NCI-H1048 (cell line): ENCODE measurements around the gene HPSE2.

Experiments used
- DNase-seq: peaks from one replicate; lab custom pipeline; 2025; lab: John Stamatoyannopoulos, UW

Gene HPSE2

DNA sequence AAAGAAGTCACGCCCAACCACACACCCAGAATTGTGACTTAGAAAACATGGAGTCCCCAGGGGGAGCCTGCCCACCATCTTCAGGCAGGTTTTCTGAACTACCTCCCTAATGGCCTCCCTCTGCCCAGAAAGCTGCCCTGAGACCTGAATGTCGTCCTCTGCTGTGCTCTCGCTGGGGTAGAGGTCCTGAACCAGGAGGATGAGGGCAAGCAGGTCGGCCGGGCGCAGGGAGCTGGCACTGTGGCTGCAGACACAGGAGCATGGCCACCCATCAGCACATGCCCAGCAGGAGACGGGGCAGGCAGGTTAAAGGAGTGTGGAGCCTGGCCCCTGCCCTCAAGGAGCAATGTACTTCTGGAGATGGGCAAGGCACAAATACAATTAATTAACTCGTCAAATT lies 805.2 kb downstream of the HPSE2 start:
- DNase-seq, result no peak

DNA sequence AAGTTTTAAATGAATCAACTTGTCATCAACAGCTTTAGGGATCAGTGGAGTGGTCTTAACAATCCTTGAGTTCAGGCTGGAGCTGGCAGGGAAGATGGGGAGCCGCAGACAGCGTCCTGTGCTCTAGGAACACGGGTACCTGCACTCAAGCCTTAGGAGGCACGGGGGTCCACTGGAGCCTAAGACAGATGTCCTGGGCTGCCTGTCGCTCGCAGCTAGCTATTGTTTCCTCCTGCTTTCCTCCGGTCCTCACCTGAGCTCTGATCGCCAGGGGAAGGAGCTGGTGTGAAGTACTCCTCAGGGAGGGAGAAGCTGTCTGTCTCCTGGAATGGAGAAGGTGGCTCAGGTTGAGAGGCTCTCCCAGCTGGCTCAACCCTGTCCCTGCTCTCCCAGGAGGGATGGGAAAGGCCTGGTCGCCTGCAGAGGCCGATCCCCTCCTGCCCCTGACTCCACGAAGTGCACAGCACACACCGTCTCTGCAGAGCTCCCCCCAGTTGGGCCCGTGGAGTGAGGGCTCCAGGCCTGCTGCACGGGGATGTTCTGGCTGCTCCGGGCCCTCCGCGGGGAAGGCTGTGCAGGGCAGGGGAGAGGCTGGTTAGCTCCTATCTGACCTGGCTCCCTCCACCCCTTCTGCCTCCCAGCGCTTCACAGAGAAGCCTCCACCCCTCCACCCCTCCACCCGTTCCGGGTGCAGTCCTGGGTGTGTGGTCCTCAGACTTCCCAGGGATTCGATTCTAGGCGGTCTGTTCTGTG lies 806.2 kb downstream of the HPSE2 start:
- DNase-seq, result no peak

DNA sequence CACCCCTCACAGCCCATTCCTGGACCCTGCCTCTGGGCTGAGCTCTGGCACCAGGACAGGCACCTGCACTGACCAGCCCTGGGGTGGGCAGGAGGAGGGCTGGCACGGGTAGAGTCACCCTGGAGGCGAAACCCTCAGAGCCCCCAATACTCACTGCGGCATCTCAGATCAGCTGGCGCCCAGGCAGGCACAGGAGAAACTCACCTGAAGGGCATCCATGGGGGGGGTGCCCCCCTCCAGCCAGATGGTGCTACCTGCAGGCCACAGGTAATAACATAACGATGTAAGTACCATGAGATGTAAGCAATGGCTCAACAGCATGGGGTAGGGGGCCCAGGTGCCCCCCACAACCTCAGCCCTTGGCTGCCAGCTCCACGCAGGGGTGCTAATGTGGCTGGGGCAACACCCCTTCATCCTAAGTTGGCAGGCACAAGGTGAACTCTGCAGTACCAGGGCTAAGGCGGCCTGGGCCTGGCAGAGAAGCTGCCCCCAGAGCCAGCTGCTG lies 808.6 kb downstream of the HPSE2 start:
- DNase-seq, result no peak

DNA sequence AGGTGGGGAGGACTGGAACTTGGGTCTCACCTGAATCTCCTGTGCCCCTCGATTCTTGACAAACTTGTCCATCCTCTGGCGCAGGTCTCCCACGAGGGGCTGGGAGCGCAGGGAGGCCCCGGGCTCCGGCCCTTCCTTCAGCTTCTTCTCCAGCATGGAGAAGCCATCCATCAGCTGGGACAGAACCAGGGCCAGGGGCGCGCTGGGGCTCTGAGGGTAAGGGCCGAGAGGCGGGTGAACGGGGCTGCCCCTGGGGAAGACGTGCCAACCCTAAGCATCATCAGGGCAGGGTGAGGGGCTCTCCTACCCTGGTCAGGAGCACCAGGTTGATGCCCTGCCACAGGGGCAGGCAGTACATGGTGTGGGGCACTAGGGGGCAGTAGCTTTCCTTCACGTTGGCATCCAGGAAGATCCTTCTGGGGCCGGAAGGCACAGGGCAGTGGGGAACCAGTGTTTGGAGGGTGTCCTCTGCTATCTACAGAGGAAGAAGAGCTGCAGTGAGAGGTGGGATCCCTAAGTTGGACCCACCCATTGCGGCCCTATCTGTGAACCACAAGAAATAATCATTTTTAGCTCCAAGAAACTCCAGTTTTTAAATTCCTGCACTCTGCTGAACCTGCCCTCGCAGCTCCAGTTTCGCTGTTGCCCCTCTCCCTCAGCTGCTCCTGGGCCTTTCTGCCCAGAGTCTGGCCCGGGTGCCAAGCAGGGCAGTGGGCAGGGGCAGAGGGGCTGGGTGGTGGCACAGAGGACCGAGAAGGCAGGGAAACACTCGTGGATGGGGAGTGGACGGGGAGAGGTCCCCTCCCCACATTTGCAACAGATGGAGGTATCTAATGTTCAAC lies 809.9 kb downstream of the HPSE2 start:
- no peak for DNase-seq

DNA sequence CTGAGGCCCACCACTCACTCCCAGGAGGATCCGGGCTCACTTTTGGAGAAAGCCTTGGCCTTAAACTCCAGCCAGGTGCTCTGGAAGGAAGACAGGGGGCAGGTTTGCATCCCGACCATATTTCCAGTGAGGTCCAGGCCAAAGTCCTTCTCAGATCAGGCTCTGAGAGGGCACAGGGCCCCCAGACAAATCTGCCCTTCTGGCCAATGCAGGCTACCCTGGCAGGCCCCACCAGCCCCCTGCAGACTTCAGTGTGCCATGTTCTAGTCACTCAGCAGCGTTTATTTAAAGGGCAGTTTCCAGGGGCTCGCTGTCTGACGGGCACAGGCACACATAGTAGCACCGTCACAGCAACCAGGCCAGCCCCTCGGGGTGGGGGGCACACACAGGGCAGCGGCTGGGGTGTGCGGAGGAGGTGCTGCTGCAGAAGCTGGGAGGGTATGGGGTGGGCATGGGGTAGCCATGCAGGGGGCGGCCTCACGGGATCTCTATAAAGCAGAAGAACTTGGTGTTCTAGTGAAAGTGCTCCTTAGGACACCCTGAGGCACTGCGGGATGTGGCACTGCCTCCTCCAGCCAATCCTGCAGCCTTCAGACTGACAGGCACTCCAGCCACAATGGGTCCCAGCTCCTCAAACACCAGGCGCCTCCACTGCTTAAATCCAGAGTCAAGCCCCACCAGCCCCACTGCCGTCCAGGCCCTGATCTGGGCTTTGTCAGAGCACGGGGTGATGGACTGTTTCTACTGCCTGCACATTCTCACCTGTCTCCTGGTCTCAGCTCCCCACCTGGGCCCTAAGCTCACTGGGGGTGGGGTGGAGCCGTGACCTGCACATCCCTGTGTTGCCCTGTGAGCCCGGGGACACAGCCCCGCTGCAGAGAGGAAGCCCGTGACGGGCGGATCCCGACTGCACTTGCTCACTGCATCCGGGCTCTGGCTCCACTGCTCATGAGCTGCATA lies 811.1 kb downstream of the HPSE2 start:
- DNase-seq, result no peak

DNA sequence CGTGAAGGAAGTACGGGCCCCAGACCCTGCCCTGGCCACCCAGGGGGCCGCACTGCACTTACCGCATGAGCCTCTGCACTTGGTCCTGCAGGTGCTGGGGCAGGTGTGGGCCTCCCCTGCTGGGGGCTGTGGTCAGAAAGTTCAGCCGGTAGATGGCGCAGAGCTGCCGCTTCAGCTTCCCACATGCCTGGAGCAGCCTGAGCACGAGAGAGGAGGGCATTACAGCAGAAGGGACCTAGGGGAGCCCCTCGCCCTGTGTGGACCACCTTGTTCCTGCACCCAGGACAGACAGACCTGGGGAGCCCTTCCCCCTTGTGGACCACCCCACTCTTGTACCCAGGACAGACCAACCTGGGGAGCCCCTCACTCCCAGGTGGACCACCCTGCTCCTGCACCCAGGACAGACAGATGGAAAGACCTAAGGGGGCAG lies 811.9 kb downstream of the HPSE2 start:
- no peak for DNase-seq

DNA sequence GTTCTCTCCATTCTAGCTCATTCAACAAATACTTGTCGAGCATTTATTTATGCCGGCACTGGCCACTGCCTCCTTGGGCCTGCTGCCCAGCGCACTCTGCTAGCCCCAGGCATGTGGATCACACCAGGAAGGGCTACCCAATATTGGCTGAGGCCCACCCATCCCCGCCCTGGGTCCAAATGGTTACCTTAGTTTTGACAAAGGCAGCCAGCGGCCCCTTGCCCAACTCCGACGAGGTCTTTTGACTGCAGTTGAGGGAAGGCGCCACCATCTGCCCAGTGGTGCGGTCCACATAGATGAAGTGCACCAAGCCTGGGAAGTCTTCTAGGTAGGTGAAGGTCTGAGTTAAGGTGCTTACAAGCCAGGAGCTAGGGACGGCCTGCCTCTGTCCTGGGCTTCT lies 813.5 kb downstream of the HPSE2 start:
- DNase-seq, result no peak

DNA sequence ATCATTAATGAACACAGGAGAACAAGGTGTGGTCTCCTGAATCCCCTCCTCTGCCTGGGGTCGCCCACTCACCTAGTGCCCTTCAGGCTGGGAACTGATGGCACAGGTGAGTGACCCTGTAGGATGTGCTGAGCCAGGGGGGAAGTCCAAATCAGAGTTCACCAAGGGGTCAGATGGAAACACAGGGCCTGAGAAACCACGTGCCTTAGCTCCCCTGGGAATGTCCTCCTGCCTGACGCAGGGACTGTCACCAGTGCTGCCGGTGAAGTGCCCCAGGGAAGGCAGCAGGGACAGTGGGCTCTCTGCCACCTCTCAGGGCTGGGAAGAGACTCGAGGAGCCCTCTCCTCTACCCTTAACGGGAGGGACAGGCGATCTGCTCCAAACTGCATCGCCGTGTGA lies 814.9 kb downstream of the HPSE2 start:
- DNase-seq, result no peak

DNA sequence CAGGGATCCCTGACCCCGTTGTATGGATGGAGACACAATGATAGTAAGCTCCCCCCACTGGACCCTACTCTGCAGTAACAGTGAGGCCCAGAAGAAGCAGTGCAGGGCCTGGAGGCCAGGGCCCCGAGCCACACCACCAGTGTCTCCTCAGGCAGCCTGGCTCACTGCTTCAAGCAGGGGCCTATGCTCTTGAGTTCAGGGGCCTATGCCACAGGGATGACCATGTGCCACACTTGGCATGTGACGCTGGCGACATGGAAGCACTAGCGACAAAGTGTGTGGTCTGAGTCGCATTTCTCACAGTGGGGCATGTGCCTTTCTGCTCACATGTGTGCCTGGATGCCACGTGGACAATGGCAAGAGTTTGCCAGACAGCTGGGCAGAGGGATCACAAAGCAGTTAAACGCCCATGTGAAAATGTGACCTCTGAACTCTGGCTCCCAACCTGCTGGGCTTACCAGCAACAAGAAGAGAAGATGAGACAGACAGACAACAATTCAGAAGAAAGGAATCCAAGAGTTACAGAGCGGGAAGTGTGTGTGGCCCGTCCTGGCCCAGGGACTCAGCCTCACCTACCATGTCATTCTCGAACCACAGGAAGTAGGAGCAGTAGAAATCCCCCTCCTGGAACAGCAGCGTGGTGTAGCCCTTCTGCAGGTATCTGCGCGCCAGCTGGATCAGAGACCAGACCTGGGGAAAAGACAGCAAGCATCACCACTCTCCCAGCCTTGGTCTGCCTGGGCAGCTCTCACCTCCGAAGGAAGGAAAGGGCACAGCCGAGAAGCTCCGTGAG lies 816.0 kb downstream of the HPSE2 start:
- DNase-seq, result no peak

DNA sequence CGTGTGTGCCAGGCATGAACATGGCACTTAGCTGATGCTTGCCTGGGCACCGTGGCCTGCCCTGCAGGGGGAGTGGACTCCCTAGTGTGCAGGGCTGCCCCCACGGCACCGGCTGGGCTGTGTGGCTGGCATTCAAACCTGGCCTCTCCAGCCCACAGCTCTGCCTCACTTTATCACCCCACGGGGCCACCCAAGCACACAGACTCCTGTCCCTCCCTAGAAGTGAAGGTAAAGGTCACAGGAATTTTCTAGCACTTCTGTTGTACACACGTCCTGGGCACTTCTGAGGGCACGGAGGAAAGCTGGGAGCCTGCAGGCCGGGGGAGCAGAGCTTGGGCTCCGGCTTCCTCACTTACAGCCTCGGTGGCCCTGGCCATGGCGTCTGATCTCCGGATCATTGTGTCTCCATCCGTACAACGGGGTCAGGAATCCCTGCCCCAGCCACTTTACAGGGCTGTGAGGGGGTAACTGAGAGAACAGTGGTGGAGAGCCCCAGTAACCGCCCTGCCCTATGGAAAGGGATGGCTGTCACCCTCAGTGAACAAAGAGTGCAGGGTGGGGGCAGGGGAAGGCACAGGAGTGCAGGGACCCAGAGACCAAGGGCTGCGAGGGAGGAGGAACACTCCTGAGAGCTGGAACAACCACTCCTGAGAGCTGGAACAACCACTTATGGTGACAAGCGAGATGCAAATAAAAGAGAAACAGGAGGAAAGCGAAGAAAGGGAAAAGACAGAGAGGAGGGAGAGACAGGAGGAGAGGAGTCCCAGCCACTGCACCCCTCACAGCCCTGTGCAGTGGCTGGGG lies 816.8 kb downstream of the HPSE2 start:
- no peak for DNase-seq

DNA sequence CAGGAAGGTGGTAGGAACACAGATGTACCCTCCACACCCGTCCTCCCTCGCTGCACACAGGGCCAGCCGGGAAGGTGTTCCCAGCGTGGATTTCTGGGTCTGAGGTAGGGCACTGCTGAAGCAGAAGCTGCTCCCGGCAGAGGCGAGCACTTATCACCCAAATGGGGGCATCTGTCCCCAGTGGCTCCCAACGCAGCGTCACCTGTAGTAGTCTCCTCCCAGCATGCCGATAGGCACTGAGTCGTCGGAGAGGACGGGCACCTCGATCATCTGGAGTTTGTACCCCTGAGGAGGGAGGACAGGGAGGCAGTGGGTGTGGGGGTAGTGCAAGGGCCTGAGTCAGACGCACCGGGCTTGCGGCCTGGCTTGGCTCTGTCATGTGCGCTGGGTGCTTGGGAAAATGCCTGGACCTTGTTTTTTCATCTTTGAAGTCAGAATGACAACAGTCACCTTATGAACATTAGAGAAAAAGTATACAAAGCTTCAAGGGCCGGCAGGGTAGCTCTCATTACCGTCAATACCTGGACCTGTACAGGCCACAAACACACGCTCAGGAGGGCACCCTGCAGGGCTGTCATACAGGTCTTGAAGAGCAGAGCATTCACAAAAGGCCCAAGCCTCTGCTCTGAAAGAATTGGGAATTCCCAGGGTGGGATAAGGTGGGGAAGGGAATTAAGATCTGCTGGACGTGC lies 817.5 kb downstream of the HPSE2 start:
- DNase-seq, result no peak

DNA sequence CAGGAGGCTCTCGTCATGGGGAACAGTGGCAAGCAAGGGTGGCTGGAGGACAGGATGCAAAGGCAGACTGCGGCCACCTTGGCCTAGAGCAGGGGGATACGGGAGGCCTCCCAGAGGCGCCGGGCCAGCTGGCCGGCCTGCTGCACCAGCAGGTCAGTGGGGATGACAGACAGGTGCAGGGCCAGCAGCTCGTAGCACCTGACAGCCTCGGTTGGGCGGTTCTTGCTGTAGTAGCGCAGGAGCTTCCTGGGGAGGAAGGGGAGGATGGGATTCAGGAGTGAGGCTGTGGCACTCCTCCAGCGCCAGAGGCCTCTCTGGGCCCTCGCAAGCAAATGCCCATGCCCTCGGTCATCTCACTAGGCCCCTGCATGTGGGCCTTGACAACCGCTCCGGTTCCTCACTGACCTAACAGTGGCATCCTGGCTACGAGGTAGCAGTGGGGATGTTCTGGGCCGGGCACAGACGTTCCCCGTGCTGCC lies 818.1 kb downstream of the HPSE2 start:
- no peak for DNase-seq

DNA sequence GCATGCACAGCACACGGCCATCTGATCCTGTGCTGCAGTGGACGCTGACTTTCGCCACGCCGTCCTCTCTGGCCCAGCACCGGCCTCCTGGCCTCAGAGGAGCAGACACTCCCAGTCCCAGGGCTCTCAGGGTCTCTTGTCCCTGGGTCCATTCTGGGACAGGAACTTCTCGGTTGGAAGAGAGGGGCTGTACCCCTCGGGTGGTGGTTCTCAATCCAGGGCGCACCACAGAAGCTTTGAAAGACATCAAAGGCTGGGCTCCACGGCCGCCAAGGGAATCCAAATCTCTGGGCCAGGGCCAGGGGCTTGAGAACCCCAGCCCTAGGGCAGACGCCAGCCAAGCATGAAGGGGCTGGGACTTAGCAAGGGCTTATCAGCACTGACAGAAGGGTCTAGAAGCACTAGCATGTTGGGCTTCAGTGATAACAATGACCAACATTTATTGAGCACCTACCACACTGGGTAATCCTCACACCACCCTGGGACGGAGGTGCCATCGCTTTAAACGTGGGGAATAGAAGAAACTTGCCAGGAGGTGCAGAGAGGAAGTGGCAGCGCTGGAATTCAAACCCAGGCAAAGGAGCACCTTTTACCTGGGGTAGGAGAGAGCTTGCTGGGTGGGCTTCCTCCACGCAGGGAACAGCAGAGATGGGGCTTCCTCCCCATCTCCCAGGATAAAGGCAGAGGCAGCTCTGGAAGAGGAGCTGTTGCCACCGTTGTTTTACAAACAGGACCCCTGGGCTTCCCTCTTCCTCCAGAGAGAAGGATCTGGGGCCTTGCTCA lies 818.9 kb downstream of the HPSE2 start:
- DNase-seq, result no peak

DNA sequence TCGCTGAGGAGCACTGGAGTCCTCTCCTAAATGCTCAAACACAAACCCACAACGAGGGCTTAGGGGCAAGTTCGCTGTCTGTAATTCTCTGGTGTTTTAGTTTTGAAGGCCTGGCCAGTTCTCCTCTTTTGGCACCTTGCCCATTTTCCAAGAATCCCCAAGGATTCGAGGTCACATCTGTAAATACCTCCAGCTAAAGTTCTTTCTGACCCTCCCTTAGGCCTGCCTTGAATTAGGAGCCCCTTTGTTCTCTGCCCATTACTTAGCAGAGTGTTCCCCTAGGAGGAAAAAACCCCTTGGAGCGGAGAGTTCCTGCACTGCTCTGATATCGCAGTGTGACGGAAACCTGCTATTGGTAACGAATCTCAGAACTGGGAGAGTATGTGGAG lies 819.9 kb downstream of the HPSE2 start:
- DNase-seq, result no peak

DNA sequence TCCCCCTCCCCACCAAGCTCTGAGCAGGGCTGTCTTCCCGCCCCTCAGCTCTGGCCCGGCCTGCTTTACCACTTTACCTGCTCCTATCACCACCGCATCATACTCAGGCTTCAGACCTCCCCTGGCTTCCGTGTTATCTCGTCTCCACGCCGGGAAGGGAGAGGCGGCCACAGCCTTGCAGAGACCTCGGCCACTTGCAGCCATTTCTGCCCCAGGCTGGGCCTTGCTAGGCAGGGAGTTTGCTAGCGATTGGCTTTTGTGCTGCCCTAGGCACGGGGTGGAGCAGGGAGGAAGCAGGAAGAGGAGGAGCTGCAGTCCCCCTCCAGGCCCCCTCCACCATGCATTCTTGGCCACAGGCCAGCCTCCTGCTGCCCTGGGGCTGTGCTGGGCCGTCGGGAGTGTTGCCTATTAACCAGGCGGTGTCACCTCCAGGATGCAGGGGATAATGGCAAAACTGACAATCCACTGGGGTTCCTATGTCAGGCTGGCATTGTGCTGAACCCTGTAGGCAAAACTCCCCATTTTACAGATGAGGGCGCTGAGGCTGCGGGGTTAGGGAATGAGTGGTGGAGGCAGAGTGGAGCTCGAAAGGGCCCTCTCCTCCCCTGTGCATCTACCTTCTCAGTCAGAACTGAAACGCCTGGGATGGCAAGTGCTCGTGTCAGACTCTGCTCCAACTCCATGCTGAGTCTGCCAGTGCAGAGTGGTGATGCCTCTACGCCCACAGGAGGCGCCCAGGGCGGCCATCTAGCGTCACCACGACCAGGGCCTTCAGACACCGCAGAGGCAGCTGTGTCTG lies 820.5 kb downstream of the HPSE2 start, which contains the start of gene PYROXD2:
Gene PYROXD2, minus strand, starts transcription at position 251 of the 799 bp plus-strand sequence. Its CDS starts 47 bp downstream, at position 204.
- no peak for DNase-seq

DNA sequence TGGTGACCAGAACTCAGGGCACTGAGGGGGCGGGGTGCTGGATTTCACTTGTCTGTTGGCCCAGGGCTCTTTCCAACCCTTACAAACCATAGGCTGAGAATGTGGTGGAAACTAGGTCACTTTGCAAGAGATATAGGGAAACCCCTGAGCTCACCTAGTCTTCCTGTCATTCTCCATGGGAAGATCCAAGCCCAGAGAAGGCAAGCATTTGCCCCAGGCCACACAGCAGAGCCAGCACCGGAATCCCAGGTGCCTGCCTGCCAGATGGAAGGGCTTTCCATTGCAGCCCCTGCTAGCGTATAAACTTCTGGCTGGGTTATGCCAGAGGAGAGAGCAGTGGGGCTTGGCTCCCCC lies 821.1 kb downstream of the HPSE2 start:
- no peak for DNase-seq

DNA sequence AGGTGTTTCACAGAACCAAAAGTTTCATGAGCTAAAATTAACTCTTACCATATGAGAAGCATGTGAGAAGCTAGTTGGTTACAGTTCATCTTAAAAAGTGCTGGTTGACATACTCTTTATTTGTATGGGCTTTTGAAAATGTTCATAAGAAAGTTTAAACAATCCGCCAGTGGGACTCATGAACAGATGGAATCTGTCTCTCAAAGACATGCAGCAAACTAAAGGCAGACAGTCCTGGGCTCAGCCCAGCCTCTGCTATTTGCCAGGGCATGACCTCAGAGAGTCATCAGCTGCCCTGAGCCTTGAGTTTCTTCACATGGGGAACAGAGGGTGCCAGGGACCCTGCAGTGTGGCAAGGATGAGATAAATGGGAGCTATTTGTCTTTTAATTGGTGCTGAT lies 823.9 kb downstream of the HPSE2 start:
- no peak for DNase-seq

DNA sequence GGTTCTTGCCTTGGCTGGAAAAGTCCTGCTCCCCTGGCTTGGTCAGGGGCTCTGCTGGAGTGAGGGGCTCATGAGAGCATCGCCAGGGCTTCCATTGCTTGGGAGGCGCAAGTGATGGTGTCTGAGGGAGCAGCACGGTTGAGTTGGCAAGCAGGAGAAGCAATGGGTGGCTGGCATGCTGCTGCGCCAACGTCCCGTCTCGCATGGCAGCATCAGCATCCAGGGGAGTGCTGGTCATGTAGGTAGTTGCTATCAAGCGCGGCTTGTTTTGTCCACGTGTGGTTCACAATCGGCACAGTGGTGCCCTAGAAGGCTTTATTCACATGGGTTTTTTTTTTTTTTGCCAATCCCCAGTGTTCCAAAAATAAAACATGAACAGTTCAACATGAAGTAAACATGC lies 824.5 kb downstream of the HPSE2 start:
- no peak for DNase-seq
